Activated CD4-positive, CD25-positive, alpha-beta regulatory T cell (primary cell): ENCODE data around the gene GPR31.
"Not testable (repeated sequence)": the region's sequence is repeated elsewhere in the genome, so short reads cannot be mapped to it uniquely, and the experiment has no call there.

Source experiments
- DNase-seq, 4 experiments: peaks; one replicate each; lab custom pipeline; 2025; lab: John Stamatoyannopoulos, UW

GPR31 gene

DNA sequence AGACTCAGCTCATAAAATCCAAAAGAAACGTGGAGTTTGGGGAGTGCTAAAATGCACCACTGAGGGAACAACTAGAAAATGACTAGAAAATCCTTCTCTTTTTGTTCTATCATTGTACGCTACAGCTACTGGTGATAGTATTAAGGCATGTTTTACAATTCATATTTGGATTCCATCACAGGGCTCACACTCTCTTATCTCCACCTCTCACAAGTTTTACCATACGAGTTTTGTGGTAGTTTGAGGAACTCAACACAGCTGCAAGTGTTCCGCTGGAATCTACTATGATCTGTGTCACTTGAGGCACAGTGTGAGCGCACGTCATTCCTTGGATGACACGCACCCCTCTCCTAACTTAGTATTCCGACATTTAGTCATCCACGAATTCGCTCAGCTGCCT, 9.9 kb upstream of the GPR31 start:
- not testable (repeated sequence) for DNase-seq

DNA sequence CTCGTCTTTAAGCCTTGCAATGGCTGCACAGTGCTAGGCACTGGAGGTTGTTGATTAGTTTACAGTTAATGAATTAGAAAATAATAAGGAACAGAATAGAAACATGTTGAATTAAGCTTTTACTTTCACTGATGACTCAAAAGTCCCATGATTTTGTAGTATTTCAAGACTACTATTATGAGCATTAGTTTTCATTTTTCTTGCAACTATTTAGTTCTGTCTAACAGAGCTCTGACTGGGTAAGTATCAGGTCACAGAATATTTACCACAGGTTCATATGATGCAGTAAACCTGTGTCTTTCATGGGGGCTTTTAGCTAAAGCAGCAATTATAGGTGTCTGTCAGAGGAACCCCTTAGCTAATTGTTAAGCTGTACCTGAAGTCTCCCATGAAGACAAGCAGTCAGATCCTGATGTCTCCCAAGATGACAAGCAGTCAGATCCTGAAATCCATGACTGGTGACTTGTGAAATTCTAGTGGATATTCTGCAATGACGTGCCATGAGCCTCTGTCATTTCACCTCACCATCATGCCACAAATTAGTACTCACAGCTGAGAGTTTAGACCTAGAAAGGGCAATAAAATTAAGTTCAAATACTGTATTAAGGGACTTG, 8.2 kb upstream of the GPR31 start:
- no peak for DNase-seq

DNA sequence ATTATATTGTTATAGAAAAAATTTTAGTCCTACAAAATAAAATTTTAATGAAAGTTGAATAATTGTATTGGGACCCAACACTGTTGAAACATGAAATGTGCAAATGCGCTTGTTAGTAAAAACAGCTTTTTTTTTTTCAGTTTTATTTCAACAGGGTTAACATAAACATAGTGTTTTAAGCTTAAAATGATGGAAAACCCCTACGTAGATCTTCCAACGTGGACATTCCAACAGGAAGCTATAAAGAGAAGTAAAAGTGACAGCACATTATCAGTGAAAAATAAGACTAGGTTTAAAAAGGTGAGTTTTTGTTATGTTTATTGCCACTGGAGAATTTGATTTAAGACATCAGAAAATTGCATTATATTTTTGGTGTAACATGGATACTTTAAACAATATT, 6.5 kb upstream of the GPR31 start:
- no peak for DNase-seq

DNA sequence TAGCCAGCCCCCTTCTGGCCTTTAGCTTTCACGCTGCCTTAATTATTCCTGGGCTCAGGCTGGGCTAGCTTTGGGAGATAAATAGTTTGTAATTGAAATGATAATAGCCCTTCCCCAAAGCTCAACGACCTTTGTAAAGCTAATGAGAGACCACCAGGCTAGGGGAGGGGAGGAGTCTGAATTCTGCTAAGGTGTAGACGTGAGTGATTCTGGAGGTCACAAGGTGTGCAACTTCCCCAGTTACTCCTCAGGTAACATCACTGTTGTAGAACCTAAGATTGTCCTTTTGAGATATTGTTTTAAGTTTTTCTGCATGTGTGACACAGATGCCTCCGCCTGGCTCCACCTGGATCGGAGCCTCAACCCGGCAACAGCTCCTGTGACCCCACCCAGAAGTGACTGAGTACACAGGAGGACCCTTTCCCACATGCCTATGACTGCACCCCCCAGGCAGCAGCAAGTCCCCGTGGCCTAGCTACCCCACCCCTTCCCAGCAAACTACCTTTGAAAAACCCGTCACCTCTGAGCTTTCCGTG, 5.8 kb upstream of the GPR31 start:
- no peak for DNase-seq

DNA sequence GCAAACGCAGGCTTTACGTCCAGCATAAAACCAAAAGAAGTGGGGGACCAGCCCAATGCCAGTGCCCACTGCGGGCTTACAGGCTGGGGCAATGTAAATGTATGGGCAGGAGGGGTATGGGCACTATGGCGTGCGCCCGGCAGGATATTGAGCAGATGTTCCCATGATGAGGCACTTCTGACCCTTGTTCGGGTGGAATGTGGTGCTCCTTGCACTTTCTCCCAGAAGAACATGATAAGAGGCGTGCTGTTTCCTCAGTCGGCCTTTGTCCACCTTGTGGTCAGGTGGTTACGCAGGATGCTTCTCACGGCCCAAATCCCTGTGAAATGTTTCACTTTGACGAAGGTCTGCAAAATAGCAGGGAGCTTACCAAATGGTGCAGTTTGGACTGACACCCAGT, 4.8 kb upstream of the GPR31 start:
- no peak for DNase-seq

DNA sequence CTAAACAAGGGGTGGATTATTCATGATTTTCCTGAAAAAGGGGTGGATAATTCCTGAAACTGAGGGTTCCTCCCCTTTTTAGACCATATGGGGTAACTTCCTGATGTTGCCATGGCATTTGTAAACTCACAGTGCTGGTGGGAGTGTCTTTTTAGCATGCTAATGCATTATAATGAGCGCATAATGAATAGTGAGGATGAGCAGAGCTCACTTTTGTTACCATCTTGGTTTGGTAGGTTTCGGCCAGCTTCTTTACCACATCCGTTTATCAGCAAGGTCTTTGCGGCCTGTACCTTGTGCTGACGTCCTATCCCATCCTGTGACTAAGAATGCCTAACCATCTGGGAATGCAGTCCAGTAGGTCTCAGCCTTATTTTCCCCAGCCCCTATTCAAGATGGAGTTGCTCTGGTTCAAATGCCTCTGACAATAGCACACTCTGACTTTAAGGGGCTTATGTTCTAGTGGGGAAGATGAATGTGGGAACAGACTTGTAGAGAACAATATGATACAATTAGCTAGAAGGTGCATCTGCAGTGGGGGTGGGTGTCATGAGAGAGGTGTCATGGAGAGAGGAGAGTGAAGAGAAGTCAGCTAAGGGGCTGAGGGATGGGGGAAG, 4.2 kb upstream of the GPR31 start:
- DNase-seq = no peak

DNA sequence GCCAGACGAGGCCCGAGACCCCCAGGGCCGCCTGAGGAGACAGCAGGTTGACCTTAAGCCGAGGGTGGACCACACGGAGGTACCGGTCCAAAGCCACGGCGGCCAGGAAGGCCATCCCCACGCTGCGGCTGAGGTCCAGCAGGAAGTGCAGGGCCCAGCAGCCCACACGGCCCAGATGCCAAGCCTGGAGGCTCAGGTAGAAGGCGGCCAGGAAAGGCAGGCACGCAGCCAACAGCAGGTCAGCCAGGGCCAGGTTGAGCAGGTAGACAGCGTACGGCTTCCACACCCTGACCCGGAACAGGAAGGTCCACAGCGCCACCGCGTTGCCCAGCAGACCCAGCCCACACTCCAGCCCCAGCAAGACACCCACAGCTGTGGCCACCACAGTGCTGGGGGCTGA, 366 bp downstream of the GPR31 start:
- no peak for DNase-seq

DNA sequence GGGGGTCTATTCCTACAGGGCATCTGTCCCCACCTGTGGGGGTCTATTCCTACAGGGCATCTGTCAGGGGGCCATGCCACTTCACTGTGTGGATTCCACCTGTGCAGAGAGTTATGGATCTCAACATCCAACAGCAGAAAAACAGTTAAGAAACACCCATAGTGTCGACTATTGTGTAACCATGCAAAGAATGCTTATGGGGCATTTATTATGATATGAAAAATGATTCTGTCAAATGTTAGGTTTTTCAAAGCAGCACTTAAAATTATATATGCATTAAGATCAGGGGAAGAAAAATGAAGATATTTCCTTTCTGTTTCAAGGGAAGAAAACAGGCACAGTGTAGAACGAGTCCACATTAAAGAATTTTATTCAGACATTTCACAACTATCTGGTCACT, 2.9 kb downstream of the GPR31 start:
- no peak for DNase-seq

DNA sequence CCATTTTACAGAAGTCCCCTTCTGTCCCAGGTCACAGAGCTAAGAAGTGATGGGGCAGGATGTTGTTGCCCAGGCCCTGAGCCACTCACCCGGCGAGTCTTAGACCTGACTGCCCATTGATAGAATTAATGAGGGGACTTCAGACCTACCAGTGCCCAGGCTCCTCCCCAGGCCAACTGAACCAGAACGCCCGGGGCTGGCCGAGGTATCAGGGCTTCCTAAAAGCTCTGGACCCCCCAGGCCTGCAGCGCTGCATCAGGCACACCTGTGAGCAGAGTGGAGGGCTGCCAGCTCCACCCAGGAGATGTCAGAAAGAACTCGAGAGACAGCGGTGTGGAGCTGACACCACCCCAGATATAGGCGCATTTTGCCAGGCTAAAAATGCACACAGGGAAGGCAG, 3.5 kb downstream of the GPR31 start:
- DNase-seq = no peak

DNA sequence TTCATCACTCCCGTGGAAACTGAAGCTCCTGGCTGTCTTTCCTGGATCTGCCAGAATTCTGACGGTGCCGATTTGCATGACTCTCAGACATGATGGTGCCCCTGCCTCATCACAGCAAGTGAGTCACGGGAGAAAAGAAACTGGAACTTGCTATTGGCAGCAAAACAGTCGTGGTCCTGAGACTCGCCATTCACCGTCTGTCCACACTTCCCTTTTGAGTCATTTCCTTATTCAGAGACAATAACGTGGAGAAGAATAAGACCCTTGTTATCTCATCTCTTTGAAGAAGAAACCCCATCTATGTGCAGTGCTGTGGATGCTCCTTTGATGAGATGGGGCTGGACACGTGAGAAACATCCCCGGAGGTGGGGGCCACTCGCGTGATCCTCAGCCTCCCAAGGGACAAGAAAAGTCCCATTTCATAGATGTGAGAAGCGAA, 4.2 kb downstream of the GPR31 start:
- no peak for DNase-seq

DNA sequence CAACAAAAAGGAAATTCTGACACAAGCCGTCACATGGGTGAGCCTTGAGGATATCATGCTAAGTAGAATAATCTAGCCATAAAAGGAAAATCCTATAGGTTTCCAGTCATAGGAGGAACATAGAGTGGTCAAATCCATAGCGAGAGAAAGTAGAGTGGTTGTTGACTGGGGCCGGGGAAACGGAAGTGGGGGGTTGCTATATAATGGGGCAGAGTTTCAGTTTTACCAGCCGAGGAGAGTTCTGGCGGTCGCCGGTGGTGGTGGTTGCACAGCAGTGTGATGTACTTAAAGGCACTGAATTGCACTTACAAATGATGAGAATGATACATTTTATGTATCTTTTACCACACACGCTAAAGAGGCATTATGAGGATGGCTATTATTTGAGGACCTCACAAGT, 4.9 kb downstream of the GPR31 start:
- no peak for DNase-seq

DNA sequence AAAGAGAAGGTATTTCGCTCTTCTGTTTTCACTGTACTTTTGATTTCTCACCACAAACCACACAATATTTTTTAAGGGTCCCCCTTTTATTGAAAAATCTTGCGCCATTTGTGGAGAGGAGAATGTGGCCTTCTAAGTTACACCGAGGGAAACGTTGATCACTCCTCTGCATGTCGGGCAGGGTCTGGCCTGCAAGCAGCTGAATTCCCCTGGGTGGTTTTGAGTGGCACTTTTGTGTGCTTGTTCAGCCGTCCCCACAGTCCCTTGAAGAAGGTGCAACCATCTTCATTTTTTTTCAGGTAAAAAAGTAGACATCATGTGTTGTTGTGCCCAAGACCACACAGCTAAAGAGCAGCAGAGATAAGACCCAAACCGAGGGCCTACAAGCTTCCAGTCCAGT, 6.1 kb downstream of the GPR31 start:
- no peak for DNase-seq

DNA sequence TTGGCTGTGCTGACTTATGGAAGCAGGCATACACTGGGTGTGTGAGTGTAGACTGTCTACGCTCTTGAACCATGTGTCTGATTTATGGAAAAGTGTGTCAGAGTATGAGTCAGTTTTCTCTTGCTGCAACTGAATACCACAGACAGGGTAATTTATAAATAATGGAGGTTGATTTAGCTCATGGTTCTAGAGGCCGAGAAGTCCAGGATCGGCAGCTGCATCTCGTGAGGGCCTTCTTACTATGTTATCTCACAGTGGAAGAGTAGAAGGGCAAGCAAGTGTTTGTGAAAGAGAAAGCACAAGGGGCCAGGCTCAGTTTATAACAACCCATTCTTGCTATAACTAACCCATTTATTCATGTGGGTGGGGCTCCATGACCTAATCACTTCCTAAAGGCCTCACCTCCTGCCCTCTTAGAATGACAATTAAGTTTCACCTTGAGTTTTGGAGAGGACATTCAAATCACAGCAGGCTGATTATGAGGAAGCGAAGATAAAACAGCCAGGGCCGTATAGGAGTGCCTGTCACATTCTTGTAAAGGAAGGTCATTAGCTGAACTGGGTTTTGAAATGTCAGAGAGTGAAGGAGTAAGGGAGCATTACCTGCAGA, 6.7 kb downstream of the GPR31 start:
- no peak for DNase-seq

DNA sequence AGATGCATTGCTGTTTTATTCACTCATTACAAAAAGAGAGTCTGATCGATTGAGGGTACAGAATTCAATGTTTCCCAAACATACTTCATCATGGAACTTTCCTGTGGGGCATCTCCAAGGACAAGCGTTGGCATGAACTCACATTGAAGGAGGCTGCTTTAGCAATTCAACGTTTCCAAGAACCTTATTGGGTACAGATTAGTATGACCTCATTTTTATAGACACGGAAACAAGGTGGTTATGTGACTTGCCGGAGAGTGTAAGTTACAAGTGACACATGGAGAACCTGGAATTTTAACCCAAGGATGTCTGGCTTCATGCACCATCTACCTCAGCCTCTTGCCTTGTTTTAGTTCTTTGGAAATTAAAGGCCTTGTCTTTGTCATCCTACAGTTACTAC, 8.8 kb downstream of the GPR31 start:
- no peak for DNase-seq

DNA sequence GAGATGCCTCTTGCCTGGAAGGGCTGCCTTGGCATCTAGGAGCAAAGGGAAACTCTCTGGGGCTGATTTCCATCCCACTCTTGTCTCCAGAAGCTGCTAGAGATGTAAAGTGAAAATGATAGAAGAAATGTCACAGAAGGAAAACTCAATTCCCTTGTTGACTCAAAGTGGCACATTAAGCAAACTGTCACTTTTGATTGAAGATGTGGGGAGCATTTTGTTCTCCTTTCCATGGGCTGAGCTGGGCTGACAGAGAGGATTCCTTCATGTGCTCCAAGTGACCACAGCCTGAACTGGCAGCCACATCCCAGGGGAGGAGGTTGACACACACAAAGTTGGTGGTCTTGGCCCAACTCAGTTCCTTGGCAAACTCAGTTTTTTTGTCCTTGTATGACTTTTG, 9.8 kb downstream of the GPR31 start:
- no peak for DNase-seq

DNA sequence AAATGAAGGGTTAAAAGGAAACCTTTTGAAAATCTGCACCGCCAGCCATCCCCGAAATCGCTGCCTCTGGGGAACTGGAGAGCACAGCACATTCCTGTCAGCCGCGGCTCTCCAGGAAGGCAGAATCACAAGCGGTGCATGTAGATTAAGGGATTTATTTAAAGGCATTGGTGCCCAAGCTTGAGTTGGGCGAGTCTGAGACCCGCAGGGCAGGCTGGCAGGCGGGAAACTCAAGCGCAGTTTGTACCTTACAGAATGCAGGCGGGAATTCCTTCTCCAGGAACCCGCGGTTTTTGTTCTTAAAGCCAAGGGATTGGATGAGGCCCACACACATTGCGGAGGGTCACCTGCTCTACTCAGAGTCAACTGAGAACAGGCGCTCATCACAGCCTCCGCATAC, 10.8 kb downstream of the GPR31 start:
- no peak for DNase-seq

DNA sequence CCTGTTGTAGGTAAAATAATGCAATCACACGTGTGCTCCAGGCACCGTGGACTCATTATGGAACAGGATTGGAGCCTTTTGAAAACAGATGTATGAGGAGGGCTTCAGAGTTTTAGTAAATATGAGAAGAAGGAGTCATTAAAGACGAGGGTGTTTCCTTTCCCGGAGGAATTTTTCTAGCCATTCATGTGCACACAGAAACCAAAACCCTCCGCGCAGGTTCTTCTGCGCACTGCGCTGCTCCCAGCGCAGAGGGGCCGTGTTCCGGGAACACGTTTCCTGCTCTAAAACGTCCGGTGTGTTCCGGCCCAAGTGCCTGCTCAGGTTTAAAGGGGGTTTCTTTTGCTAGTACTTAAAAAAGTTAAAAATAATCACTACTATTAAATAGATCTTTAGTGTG, 11.6 kb downstream of the GPR31 start:
- no peak for DNase-seq

DNA sequence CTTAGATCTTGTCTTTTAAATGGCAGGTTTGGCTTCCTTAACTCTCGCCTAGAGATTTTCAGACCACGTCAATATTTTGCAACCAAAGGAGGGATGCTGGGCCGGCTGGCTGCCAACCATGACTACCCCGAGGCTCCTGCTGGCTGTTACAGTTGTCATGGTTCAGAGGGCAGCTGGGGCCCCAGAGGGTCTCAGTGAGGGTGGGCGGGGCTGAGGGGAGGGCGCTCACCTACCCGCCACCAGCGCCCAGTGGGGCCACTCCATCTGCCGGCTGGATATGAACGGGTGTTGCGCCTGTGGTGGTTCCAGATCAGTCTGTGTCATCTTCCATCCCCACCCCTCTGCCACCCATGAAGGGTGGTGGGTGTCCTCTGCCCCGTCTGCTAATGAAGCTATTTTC, 12.3 kb downstream of the GPR31 start:
- no peak for DNase-seq

DNA sequence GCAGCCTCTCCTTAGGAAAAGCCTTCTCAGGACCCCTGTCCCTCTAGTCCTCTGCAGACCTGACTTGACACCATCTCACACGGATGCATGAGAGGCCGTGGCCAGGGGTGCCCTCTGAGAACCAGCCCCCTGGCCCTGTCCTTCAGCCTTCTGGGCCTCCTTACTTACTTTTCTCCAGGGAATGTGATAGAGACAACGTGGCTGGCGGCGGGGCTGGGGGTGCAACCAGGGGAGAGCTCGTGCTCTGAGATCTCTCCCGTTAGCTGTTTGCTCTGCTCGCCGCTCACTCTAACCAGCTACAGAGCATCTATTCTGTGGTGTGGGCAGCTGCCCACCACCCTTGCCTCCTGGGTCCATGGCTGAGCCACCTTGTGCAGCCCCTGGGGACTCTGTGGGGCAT, 14.7 kb downstream of the GPR31 start:
- no peak for DNase-seq

DNA sequence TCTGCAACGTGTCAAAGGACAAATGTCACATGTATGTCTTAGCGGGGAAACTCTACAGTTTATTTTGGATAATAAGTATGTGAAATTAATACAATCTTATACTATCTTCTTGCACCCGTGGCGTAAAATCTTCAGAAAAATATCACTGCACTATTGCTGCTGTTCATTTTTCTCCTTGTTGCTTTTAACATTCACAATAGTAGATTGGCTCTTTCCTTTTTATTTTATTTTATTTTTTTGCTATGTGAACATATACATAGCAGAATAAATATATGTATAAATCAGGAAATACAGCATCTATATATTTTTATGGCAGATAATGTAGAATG, 15.4 kb downstream of the GPR31 start:
- DNase-seq = no peak

DNA sequence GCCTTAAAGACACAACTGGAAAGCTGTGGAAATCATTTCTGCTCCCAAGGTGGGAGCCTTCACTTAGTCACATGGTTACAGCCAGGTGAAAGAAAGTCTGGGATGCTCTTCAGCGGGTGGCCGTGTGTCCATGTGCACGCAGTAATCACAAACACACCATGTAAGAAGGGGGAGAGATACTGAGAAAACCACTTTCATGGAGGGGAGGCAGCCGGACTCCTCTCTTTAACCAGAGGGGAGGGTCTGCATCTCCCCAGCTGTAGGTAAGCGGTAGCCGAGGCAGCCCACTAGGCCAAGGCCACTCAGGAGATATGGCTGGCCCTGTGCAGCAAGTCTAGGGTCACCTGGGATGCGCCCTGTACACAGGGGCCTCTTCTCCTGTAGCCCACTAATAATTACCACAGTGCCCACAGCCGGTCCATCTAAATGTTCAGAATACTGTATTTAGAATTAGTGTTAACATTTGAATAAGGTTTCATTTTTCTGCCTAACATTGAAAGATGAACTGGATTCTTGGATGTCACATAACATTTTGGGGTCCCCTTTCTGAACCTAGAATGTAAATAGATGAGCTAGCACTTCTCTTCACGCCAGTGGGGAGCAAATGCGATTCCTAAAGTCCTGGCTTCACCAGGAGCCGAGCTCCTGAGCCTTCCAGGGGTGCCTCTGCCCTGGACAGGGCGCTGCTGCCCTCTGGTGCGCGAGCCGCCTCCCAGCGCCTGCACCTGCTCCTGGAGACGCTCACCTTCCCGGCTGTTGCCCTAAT, 15.9 kb downstream of the GPR31 start:
- DNase-seq = peak; percentile 19 to 30 (median 27)

DNA sequence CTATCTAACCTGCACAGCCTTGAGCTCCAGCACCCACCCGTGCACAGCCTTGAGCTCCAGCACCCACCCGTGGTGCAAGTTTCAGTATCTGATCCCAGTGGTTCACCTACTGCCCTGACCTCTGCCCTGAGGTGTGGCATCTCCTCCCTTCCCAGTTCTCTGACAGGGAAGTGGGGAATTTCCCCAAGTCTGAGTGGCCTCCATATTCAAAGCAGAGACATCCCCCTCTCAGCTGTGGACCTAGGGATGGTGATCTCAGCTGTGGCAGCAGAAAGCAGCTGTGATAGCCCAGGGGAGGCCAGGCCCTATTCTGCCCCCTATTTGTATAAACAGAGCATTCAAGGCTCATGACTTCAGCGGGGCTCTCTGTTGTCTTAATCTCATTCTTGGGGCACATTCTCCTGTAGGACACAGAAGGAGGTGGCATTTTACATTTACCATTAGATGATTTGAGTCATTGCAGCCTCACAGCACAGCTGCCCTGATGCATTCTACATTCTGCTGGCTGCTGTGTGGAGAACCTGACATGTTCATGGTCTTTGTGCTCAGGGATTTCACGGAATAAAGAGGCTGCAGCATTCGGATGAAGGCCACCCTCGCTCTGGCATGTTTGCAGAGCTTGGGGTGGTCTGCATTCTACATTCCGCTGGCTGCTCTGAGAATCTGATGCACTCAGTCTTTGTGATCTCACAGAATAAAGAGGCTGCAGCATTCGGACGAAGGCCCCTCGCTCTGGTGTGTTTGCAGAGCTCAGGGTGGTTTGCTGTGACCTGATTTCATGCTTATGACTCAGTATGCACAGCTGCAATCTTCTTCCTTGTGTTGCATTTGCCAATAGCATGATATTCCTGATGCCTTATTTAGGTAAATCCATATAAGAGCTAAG, 16.9 kb downstream of the GPR31 start:
- DNase-seq = no peak
